Osteoblast (primary cell): Measurements from ENCODE around the gene PLCH2. TPM values are rescaled to one million over a fixed set of nuclear protein-coding genes. Genes with fewer than 3 reads are reported as not detected.
"Not testable (repeated sequence)": the region's sequence is repeated elsewhere in the genome, so short reads cannot be mapped to it uniquely, and the experiment has no call there.

ENCODE experiments used
- DNase-seq: peaks from one replicate; pipeline ENCODE4 v3.0.0; 2011; ENCODE audit warnings: low spot score, mixed read lengths; ENCODE audit not compliant: insufficient read length; ENCODE audit errors: missing footprints
- H2AFZ ChIP-seq: 2 replicates; pipeline ENCODE4 v1.6.0; 2011; ENCODE audit warnings: mild to moderate bottlenecking, low read length
- H3K27ac ChIP-seq: 2 replicates; pipeline ENCODE4 v1.5.1; 2011; ENCODE audit warnings: mild to moderate bottlenecking, low read depth, low read length, moderate library complexity
- H3K27me3 ChIP-seq: 2 replicates; pipeline ENCODE4 v1.6.0; 2012; ENCODE audit warnings: mild to moderate bottlenecking, control low read depth, inconsistent platforms, low read length, moderate library complexity; ENCODE audit not compliant: insufficient read depth
- H3K36me3 ChIP-seq: 2 replicates; pipeline ENCODE4 v1.5.1; 2011; ENCODE audit warnings: mild to moderate bottlenecking, low read length, control low read depth, moderate library complexity; ENCODE audit not compliant: insufficient read depth
- H3K4me1 ChIP-seq: 2 replicates; pipeline ENCODE4 v1.5.1; 2011; ENCODE audit warnings: mild to moderate bottlenecking, low read length, control low read depth, moderate library complexity; ENCODE audit not compliant: insufficient read depth
- H3K4me2 ChIP-seq: 2 replicates; pipeline ENCODE4 v1.6.0; 2011; ENCODE audit warnings: mild to moderate bottlenecking, low read length; ENCODE audit not compliant: insufficient read depth
- H3K4me3 ChIP-seq: fragments of 200-600 bp; sonication (generic); 3 replicates; pipeline ENCODE4 v1.5.1; 2012; ENCODE audit warnings: mild to moderate bottlenecking, low read length, inconsistent platforms; ENCODE audit not compliant: insufficient read depth
- H3K79me2 ChIP-seq: 2 replicates; pipeline ENCODE4 v1.6.0; 2012; ENCODE audit warnings: mild to moderate bottlenecking, low read length, control low read depth, inconsistent platforms; ENCODE audit not compliant: insufficient read depth
- H3K9me3 ChIP-seq: 2 replicates; pipeline ENCODE4 v1.5.1; 2011; ENCODE audit warnings: low read depth, low read length, control low read depth
- H4K20me1 ChIP-seq: 2 replicates; pipeline ENCODE4 v1.6.0; 2012; ENCODE audit warnings: mild to moderate bottlenecking, low read length, control low read depth; ENCODE audit not compliant: insufficient read depth
- CTCF ChIP-seq: IDR thresholded peaks from 2 replicates; pipeline ENCODE4 v1.5.1; 2011; ENCODE audit warnings: mild to moderate bottlenecking, low read depth, low read length, moderate library complexity; ENCODE audit errors: extremely low read depth
- total RNA-seq: library from RNA; depleted of rRNA; stranded (reverse); fragments of >200 nt; gene quantifications from 2 replicates; pipeline ENCODE4 v1.2.3, GENCODE V29; 2012

PLCH2 gene
- total RNA-seq, 1 donor = under 0.01 TPM

GRCh38 chr1:2546515-2547209, 70.6 kb downstream of the PLCH2 start:
- H3K36me3 ChIP-seq = no peaks in the 10 kb centered on the region
- no peaks in the 10 kb centered on the region for H4K20me1 ChIP-seq
- H3K4me3 ChIP-seq = peak overlapping the region; percentile 74
- H3K79me2 ChIP-seq = no peaks in the 10 kb centered on the region
- no peak overlapping the region for H3K27ac ChIP-seq
- H3K9me3 ChIP-seq = no peaks in the 10 kb centered on the region
- no peak for TF ChIP-seq CTCF
- no peaks in the 10 kb centered on the region for H3K27me3 ChIP-seq
- peak; percentile 99 for DNase-seq
- H3K4me1 ChIP-seq = peaks cover 14% of the 10 kb centered on the region
- peak overlapping the region; percentile 77 for H2AFZ ChIP-seq
- peak overlapping the region; percentile 80 for H3K4me2 ChIP-seq

GRCh38 chr1:2547210-2548067, 71.3 kb downstream of the PLCH2 start:
- Histone ChIP-seq H2AFZ (no peak overlapping the region), H3K36me3 (no peaks in the 10 kb centered on the region), H3K27ac (no peak overlapping the region), H3K4me1 (peaks cover 14% of the 10 kb centered on the region), H3K79me2 (no peaks in the 10 kb centered on the region), H3K4me2 (peak overlapping the region; percentile 80), H3K27me3 (no peaks in the 10 kb centered on the region), H3K9me3 (no peaks in the 10 kb centered on the region), H3K4me3 (peak overlapping the region; percentile 74), H4K20me1 (no peaks in the 10 kb centered on the region)
- TF ChIP-seq CTCF = no peak
- DNase-seq = no peak

- Histone ChIP-seq H3K4me2 (peak overlapping the region; percentile 67), H3K79me2 (no peaks in the 10 kb centered on the region), H3K9me3 (no peaks in the 10 kb centered on the region), H3K36me3 (no peaks in the 10 kb centered on the region), H3K4me3 (peak overlapping the region; percentile 36), H3K27me3 (no peaks in the 10 kb centered on the region), H2AFZ (peak overlapping the region; percentile 57), H4K20me1 (no peaks in the 10 kb centered on the region), H3K27ac (no peak overlapping the region), H3K4me1 (peaks cover 14% of the 10 kb centered on the region)
- TF ChIP-seq CTCF = peak; percentile 90
- peak; percentile 100 for DNase-seq
Observed at GRCh38 chr1:2548068-2548589, 72.0 kb downstream of the PLCH2 start.

- not testable (repeated sequence) for H3K9me3 ChIP-seq, H3K4me2 ChIP-seq, H2AFZ ChIP-seq, H3K27ac ChIP-seq, H4K20me1 ChIP-seq, H3K4me3 ChIP-seq, H3K27me3 ChIP-seq, DNase-seq, H3K36me3 ChIP-seq, H3K79me2 ChIP-seq
- H3K4me1 ChIP-seq = peaks cover 14% of the 10 kb centered on the region
Observed at GRCh38 chr1:2549367-2550029, 73.4 kb downstream of the PLCH2 start.

GRCh38 chr1:2550309-2550861, 74.3 kb downstream of the PLCH2 start:
- H3K36me3 ChIP-seq, H4K20me1 ChIP-seq, H3K4me3 ChIP-seq, H2AFZ ChIP-seq, H3K27me3 ChIP-seq, H3K9me3 ChIP-seq, H3K79me2 ChIP-seq, H3K4me2 ChIP-seq, H3K27ac ChIP-seq: not testable (repeated sequence)
- peak; percentile 29 for DNase-seq
- peaks cover 14% of the 10 kb centered on the region for H3K4me1 ChIP-seq

- not testable (repeated sequence) for H3K4me2 ChIP-seq, H3K4me3 ChIP-seq, H4K20me1 ChIP-seq, H3K79me2 ChIP-seq, H3K36me3 ChIP-seq, H3K27me3 ChIP-seq, H3K9me3 ChIP-seq, H3K27ac ChIP-seq, H2AFZ ChIP-seq
- peak; percentile 36 for DNase-seq
- H3K4me1 ChIP-seq = peaks cover 21% of the 10 kb centered on the region
Observed at GRCh38 chr1:2551544-2551943, 75.5 kb downstream of the PLCH2 start.
